Measurements from ENCODE around the gene TAF5L.

TAF5L gene

GRCh38 chr1:229585338-229585737 is 40.6 kb downstream of the TAF5L start:
- no peaks in the 10 kb centered on the region for H3K36me3 ChIP-seq (ENCODE audit: control insufficient read depth, insufficient read depth, low read length)
- no peaks in the 10 kb centered on the region for H3K4me1 ChIP-seq (ENCODE audit: control insufficient read depth, insufficient read depth, low read length)
- H3K27ac ChIP-seq (ENCODE audit: low read depth, low read length): no peak overlapping the region
- H3K9me3 ChIP-seq (ENCODE audit: control insufficient read depth, insufficient read depth, low read length): no peaks in the 10 kb centered on the region
- H3K27me3 ChIP-seq (ENCODE audit: control insufficient read depth, insufficient read depth, low read length): no peaks in the 10 kb centered on the region
- no peak overlapping the region for H3K4me3 ChIP-seq (ENCODE audit: low read depth, low read length)
- H3K9ac ChIP-seq (ENCODE audit: low read depth, low read length): no peak overlapping the region

- no peak overlapping the region for H3K27ac ChIP-seq (ENCODE audit: low read depth, low read length)
- H3K4me3 ChIP-seq (ENCODE audit: low read depth, low read length): no peak overlapping the region
- no peaks in the 10 kb centered on the region for H3K27me3 ChIP-seq (ENCODE audit: control insufficient read depth, insufficient read depth, low read length)
- H3K9me3 ChIP-seq (ENCODE audit: control insufficient read depth, insufficient read depth, low read length): no peaks in the 10 kb centered on the region
- no peak overlapping the region for H3K9ac ChIP-seq (ENCODE audit: low read depth, low read length)
- peaks cover 10% of the 10 kb centered on the region for H3K4me1 ChIP-seq (ENCODE audit: control insufficient read depth, insufficient read depth, low read length)
- H3K36me3 ChIP-seq (ENCODE audit: control insufficient read depth, insufficient read depth, low read length): no peaks in the 10 kb centered on the region
Observed at GRCh38 chr1:229582715-229583114, 43.2 kb downstream of the TAF5L start.

GRCh38 chr1:229582011-229582694 is 43.8 kb downstream of the TAF5L start:
- Histone ChIP-seq H3K27ac (ENCODE audit: low read depth, low read length) (no peak overlapping the region), H3K4me1 (ENCODE audit: control insufficient read depth, insufficient read depth, low read length) (peaks cover 10% of the 10 kb centered on the region), H3K4me3 (ENCODE audit: low read depth, low read length) (no peak overlapping the region), H3K36me3 (ENCODE audit: control insufficient read depth, insufficient read depth, low read length) (no peaks in the 10 kb centered on the region), H3K9ac (ENCODE audit: low read depth, low read length) (no peak overlapping the region), H3K27me3 (ENCODE audit: control insufficient read depth, insufficient read depth, low read length) (no peaks in the 10 kb centered on the region), H3K9me3 (ENCODE audit: control insufficient read depth, insufficient read depth, low read length) (no peaks in the 10 kb centered on the region)

GRCh38 chr1:229581485-229581884 is 44.4 kb downstream of the TAF5L start:
- H3K27ac ChIP-seq (ENCODE audit: low read depth, low read length): no peak overlapping the region
- no peaks in the 10 kb centered on the region for H3K36me3 ChIP-seq (ENCODE audit: control insufficient read depth, insufficient read depth, low read length)
- no peak overlapping the region for H3K9ac ChIP-seq (ENCODE audit: low read depth, low read length)
- peaks cover 10% of the 10 kb centered on the region for H3K4me1 ChIP-seq (ENCODE audit: control insufficient read depth, insufficient read depth, low read length)
- no peak overlapping the region for H3K4me3 ChIP-seq (ENCODE audit: low read depth, low read length)
- H3K9me3 ChIP-seq (ENCODE audit: control insufficient read depth, insufficient read depth, low read length): no peaks in the 10 kb centered on the region
- no peaks in the 10 kb centered on the region for H3K27me3 ChIP-seq (ENCODE audit: control insufficient read depth, insufficient read depth, low read length)

GRCh38 chr1:229579059-229579673 is 46.8 kb downstream of the TAF5L start:
- no peak overlapping the region for H3K9ac ChIP-seq (ENCODE audit: low read depth, low read length)
- no peaks in the 10 kb centered on the region for H3K9me3 ChIP-seq (ENCODE audit: control insufficient read depth, insufficient read depth, low read length)
- no peak overlapping the region for H3K27ac ChIP-seq (ENCODE audit: low read depth, low read length)
- no peaks in the 10 kb centered on the region for H3K36me3 ChIP-seq (ENCODE audit: control insufficient read depth, insufficient read depth, low read length)
- H3K27me3 ChIP-seq (ENCODE audit: control insufficient read depth, insufficient read depth, low read length): no peaks in the 10 kb centered on the region
- H3K4me3 ChIP-seq (ENCODE audit: low read depth, low read length): no peak overlapping the region
- peaks cover 10% of the 10 kb centered on the region for H3K4me1 ChIP-seq (ENCODE audit: control insufficient read depth, insufficient read depth, low read length)

- H3K27ac ChIP-seq (ENCODE audit: low read depth, low read length): no peak overlapping the region
- no peak overlapping the region for H3K4me3 ChIP-seq (ENCODE audit: low read depth, low read length)
- no peaks in the 10 kb centered on the region for H3K9me3 ChIP-seq (ENCODE audit: control insufficient read depth, insufficient read depth, low read length)
- no peak overlapping the region for H3K9ac ChIP-seq (ENCODE audit: low read depth, low read length)
- no peaks in the 10 kb centered on the region for H3K36me3 ChIP-seq (ENCODE audit: control insufficient read depth, insufficient read depth, low read length)
- H3K27me3 ChIP-seq (ENCODE audit: control insufficient read depth, insufficient read depth, low read length): no peaks in the 10 kb centered on the region
- peaks cover 10% of the 10 kb centered on the region for H3K4me1 ChIP-seq (ENCODE audit: control insufficient read depth, insufficient read depth, low read length)
Observed at GRCh38 chr1:229578168-229579058, 47.5 kb downstream of the TAF5L start.

GRCh38 chr1:229574679-229575442 is 51.1 kb downstream of the TAF5L start:
- no peak overlapping the region for H3K9ac ChIP-seq (ENCODE audit: low read depth, low read length)
- no peak overlapping the region for H3K4me3 ChIP-seq (ENCODE audit: low read depth, low read length)
- no peaks in the 10 kb centered on the region for H3K27me3 ChIP-seq (ENCODE audit: control insufficient read depth, insufficient read depth, low read length)
- peaks cover 10% of the 10 kb centered on the region for H3K4me1 ChIP-seq (ENCODE audit: control insufficient read depth, insufficient read depth, low read length)
- no peak overlapping the region for H3K27ac ChIP-seq (ENCODE audit: low read depth, low read length)
- H3K9me3 ChIP-seq (ENCODE audit: control insufficient read depth, insufficient read depth, low read length): no peaks in the 10 kb centered on the region
- no peaks in the 10 kb centered on the region for H3K36me3 ChIP-seq (ENCODE audit: control insufficient read depth, insufficient read depth, low read length)

GRCh38 chr1:229572286-229572685 is 53.6 kb downstream of the TAF5L start:
- no peak overlapping the region for H3K9ac ChIP-seq (ENCODE audit: low read depth, low read length)
- no peaks in the 10 kb centered on the region for H3K9me3 ChIP-seq (ENCODE audit: control insufficient read depth, insufficient read depth, low read length)
- H3K4me3 ChIP-seq (ENCODE audit: low read depth, low read length): no peak overlapping the region
- H3K27me3 ChIP-seq (ENCODE audit: control insufficient read depth, insufficient read depth, low read length): no peaks in the 10 kb centered on the region
- no peaks in the 10 kb centered on the region for H3K4me1 ChIP-seq (ENCODE audit: control insufficient read depth, insufficient read depth, low read length)
- H3K27ac ChIP-seq (ENCODE audit: low read depth, low read length): no peak overlapping the region
- no peaks in the 10 kb centered on the region for H3K36me3 ChIP-seq (ENCODE audit: control insufficient read depth, insufficient read depth, low read length)

GRCh38 chr1:229570891-229571516 is 54.9 kb downstream of the TAF5L start:
- H3K36me3 ChIP-seq (ENCODE audit: control insufficient read depth, insufficient read depth, low read length): no peaks in the 10 kb centered on the region
- H3K4me1 ChIP-seq (ENCODE audit: control insufficient read depth, insufficient read depth, low read length): no peaks in the 10 kb centered on the region
- H3K9ac ChIP-seq (ENCODE audit: low read depth, low read length): no peak overlapping the region
- no peaks in the 10 kb centered on the region for H3K27me3 ChIP-seq (ENCODE audit: control insufficient read depth, insufficient read depth, low read length)
- no peak overlapping the region for H3K4me3 ChIP-seq (ENCODE audit: low read depth, low read length)
- no peak overlapping the region for H3K27ac ChIP-seq (ENCODE audit: low read depth, low read length)
- no peaks in the 10 kb centered on the region for H3K9me3 ChIP-seq (ENCODE audit: control insufficient read depth, insufficient read depth, low read length)

- H3K27me3 ChIP-seq (ENCODE audit: control insufficient read depth, insufficient read depth, low read length): no peaks in the 10 kb centered on the region
- H3K9ac ChIP-seq (ENCODE audit: low read depth, low read length): no peak overlapping the region
- H3K9me3 ChIP-seq (ENCODE audit: control insufficient read depth, insufficient read depth, low read length): no peaks in the 10 kb centered on the region
- no peak overlapping the region for H3K27ac ChIP-seq (ENCODE audit: low read depth, low read length)
- H3K4me1 ChIP-seq (ENCODE audit: control insufficient read depth, insufficient read depth, low read length): no peaks in the 10 kb centered on the region
- H3K4me3 ChIP-seq (ENCODE audit: low read depth, low read length): no peak overlapping the region
- no peaks in the 10 kb centered on the region for H3K36me3 ChIP-seq (ENCODE audit: control insufficient read depth, insufficient read depth, low read length)
Observed at GRCh38 chr1:229570305-229570704, 55.6 kb downstream of the TAF5L start.
